Thoracic aorta (tissue), 2 donors: ENCODE measurements around the gene MAPKAPK3. TPM values are rescaled to one million over a fixed set of nuclear protein-coding genes. Genes with fewer than 3 reads are reported as not detected.

Experiments
- ATAC-seq: fragments of 150-250 bp; one replicate; pipeline ENCODE4 v1.8.0; 2017; ENCODE audit warnings: low read depth; ENCODE audit not compliant: insufficient number of reproducible peaks, low FRiP score
- DNase-seq: peaks from one replicate; pipeline ENCODE4 v3.0.0-alpha.2; 2020; ENCODE audit warnings: low spot score
- H3K27ac ChIP-seq, 2 donors: fragments of 200-600 bp; sonication (generic); 1 replicate in 1 of 2; 2 replicates in 1 of 2; pipeline ENCODE4 v1.5.1; 2016; ENCODE audit warnings: mild to moderate bottlenecking in 2 of 2, moderate library complexity in 2 of 2
- H3K27me3 ChIP-seq: fragments of 200-600 bp; sonication (generic); replicated peaks from 2 replicates; pipeline ENCODE4 v1.6.0; 2016; ENCODE audit warnings: mild to moderate bottlenecking; ENCODE audit not compliant: insufficient read depth
- H3K36me3 ChIP-seq: fragments of 200-600 bp; sonication (generic); one replicate; pipeline ENCODE4 v1.5.1; 2016
- H3K4me1 ChIP-seq, 2 donors: fragments of 200-600 bp; sonication (generic); 1 replicate in 1 of 2; 2 replicates in 1 of 2; pipeline versions ENCODE4 v1.5.1 to v1.6.0; 2016; ENCODE audit warnings: low read depth in 2 of 2, mild to moderate bottlenecking in 1 of 2; ENCODE audit not compliant: control insufficient read depth in 1 of 2
- H3K4me3 ChIP-seq: fragments of 200-600 bp; sonication (generic); 2 replicates; pipeline ENCODE4 v1.5.1; 2016; ENCODE audit warnings: mild to moderate bottlenecking
- H3K9me3 ChIP-seq: fragments of 200-600 bp; sonication (generic); 2 replicates; pipeline ENCODE4 v1.5.1; 2016
- total RNA-seq, 2 donors: library from RNA; depleted of rRNA; stranded (reverse); fragments of >200 nt; gene quantifications; one replicate each; pipeline versions ENCODE4 v1.1.0 to v1.2.3, GENCODE V29; 2016
- TF ChIP-seq, protein P1 (sequence below): fragments of 200-600 bp; sonication (generic); IDR thresholded peaks from one replicate; pipeline ENCODE4 v1.5.1; 2019; ENCODE audit warnings: antibody characterized with exemption

Gene MAPKAPK3
- total RNA-seq, 2 donors from 2014 or later, result 20.6 to 31.1 TPM

DNA sequence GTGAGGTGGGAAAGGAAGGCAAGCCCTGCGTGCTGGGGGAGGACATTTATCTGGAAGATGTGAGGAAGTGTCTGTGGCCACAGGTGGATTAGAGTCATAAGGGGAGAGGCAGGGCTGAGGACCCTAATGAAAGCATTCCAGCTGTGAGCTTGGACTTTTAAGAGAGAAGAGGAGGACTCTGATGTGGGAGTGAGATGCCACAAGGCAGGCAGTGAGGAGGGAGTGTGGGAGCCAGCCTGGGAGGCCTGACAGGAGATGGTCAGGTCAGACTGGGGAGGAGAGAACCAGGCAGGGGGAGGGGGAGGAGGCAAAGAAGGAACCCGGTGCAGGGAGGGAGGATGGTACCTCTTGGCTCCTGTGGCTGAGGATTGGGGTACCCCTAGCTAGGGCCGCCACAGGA lies 21.0 kb downstream of the MAPKAPK3 start:
- peaks cover 3% of the 10 kb centered on the region for H3K36me3 ChIP-seq
- H3K27ac ChIP-seq, result no peak overlapping the region
- no peaks in the 10 kb centered on the region for H3K27me3 ChIP-seq
- peaks cover 0 to 11% of the 10 kb centered on the region in 2 donors for H3K4me1 ChIP-seq
- ATAC-seq, result no peak
- TF ChIP-seq, protein P1, sequence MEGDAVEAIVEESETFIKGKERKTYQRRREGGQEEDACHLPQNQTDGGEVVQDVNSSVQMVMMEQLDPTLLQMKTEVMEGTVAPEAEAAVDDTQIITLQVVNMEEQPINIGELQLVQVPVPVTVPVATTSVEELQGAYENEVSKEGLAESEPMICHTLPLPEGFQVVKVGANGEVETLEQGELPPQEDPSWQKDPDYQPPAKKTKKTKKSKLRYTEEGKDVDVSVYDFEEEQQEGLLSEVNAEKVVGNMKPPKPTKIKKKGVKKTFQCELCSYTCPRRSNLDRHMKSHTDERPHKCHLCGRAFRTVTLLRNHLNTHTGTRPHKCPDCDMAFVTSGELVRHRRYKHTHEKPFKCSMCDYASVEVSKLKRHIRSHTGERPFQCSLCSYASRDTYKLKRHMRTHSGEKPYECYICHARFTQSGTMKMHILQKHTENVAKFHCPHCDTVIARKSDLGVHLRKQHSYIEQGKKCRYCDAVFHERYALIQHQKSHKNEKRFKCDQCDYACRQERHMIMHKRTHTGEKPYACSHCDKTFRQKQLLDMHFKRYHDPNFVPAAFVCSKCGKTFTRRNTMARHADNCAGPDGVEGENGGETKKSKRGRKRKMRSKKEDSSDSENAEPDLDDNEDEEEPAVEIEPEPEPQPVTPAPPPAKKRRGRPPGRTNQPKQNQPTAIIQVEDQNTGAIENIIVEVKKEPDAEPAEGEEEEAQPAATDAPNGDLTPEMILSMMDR, result no peak
- DNase-seq, result no peak
- H3K4me3 ChIP-seq, result no peak overlapping the region
- no peaks in the 10 kb centered on the region for H3K9me3 ChIP-seq

DNA sequence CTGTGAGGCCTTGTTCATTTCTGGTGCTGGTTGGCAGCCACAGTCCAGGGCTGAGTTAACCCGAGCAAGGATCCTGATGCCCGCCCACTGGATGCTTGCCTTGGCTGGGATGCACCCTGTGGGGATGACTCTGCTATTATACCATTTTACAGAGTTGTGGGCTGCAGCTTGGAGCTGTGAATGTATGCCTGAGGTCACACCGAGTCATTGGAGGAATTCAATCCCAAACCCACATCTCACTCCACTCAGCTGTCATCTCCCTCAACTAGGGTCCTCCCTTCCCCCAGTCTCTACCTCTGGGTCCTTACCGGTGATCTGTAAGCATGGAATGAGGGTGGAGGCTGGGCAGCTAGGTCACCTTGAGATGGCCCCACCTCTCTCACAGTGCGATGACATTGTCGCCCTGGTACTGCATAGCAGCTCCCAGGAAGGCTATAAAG lies 22.1 kb downstream of the MAPKAPK3 start:
- DNase-seq (no peak), ATAC-seq (no peak)
- Histone ChIP-seq H3K9me3 (no peaks in the 10 kb centered on the region), H3K27me3 (no peaks in the 10 kb centered on the region), H3K36me3 (peaks cover 7% of the 10 kb centered on the region), H3K4me1 (peaks cover 0 to 18% of the 10 kb centered on the region in 2 donors), H3K27ac (no peak overlapping the region), H3K4me3 (no peak overlapping the region)
- TF ChIP-seq, protein P1, result no peak

DNA sequence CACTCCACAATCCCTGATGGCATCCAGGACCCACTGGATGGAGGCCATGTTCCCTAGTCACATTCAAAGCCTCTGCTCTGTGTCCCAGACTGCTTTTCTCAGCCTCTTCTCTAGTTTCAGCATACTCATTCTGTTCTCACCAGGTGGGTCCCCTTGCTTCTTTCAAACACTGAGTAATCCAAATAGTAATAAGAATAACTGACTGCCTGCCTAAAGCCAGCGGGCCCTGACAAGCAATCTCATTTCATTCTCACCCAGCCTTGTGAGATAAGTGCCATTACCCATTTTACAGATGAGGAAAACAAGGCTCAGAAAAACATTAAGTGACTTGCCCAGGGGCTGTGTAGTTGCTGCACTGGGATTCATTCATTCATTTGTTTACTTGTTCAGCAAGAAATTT lies 25.4 kb downstream of the MAPKAPK3 start:
- Histone ChIP-seq H3K27me3 (no peaks in the 10 kb centered on the region), H3K9me3 (no peaks in the 10 kb centered on the region), H3K27ac (no peak overlapping the region), H3K4me1 (peaks cover 0 to 26% of the 10 kb centered on the region in 2 donors), H3K36me3 (peaks cover 12% of the 10 kb centered on the region), H3K4me3 (no peak overlapping the region)
- DNase-seq, result no peak
- TF ChIP-seq, protein P1, result no peak
- no peak for ATAC-seq

DNA sequence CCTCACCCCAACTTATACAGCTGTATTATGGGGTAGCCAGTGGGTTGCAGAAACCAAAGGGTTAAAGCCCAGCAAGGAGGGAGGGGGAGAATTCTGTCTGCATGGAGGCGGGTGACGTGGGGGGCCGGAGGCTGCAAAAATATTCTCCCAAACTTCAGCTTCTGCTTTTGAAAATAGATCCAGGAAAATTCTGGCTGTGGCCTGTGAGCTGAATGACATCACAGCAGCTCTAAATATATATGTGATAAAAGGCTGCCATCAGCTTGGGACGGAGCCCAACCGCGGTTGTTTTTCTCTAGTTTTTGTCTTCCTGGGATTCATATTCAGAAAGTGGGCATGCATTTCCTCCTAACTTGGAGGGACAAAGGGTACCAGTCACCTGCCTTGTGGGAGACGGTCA lies 27.6 kb downstream of the MAPKAPK3 start:
- Histone ChIP-seq H3K27ac (no peak overlapping the region), H3K36me3 (peaks cover 12% of the 10 kb centered on the region), H3K4me1 (peaks cover 0 to 25% of the 10 kb centered on the region in 2 donors), H3K27me3 (no peaks in the 10 kb centered on the region), H3K9me3 (no peaks in the 10 kb centered on the region), H3K4me3 (no peak overlapping the region)
- TF ChIP-seq, protein P1, result no peak
- no peak for ATAC-seq
- DNase-seq, result no peak

DNA sequence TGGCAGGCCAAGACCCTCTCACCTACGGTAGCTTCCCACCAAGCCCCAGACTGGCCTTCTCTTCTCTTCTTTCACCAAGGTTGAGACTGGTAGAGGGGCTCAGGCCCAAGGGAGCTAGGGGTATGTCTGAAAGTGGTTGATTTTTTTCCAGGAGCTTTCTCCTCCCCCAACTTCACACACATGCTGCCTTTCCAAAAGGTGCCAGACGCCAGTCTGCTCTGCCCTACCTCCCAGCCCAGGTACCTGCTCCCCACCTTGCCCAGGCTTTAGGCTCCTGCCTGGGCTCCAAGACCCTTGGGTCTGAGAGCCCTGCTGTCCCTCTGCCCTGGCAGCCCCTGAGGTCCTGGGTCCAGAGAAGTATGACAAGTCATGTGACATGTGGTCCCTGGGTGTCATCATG lies 28.4 kb downstream of the MAPKAPK3 start:
- no peak for DNase-seq
- no peak for ATAC-seq
- Histone ChIP-seq H3K27ac (no peak overlapping the region), H3K4me3 (no peak overlapping the region), H3K9me3 (no peaks in the 10 kb centered on the region), H3K36me3 (peaks cover 12% of the 10 kb centered on the region), H3K27me3 (no peaks in the 10 kb centered on the region), H3K4me1 (peaks cover 0 to 27% of the 10 kb centered on the region in 2 donors)
- TF ChIP-seq, protein P1, result no peak
